HG03575 (cell line): ENCODE measurements around the gene CLN6.
"Not testable (repeated sequence)": the region's sequence is repeated elsewhere in the genome, so short reads cannot be mapped to it uniquely, and the experiment has no call there.

Experiments used
- ATAC-seq: cut with Tn5 transposase; IDR thresholded peaks from one replicate; pipeline ENCODE4 v1.9.1; 2021; ENCODE audit not compliant: unreplicated experiment, insufficient number of reproducible peaks, low FRiP score; ENCODE audit errors: extremely low read depth

The CLN6 gene

GRCh38 chr15:68225442-68225841 lies 4.1 kb downstream of the CLN6 start:
- not testable (repeated sequence) for ATAC-seq

GRCh38 chr15:68224546-68225250 lies 4.8 kb downstream of the CLN6 start:
- no peak for ATAC-seq

GRCh38 chr15:68224108-68224507 lies 5.4 kb downstream of the CLN6 start:
- no peak for ATAC-seq

- ATAC-seq, result no peak
Measured at GRCh38 chr15:68223171-68223570, 6.4 kb downstream of the CLN6 start.

- not testable (repeated sequence) for ATAC-seq
Measured at GRCh38 chr15:68222432-68222743, 7.1 kb downstream of the CLN6 start.

- not testable (repeated sequence) for ATAC-seq
Measured at GRCh38 chr15:68221530-68222431, 7.7 kb downstream of the CLN6 start.

GRCh38 chr15:68220967-68221366 lies 8.6 kb downstream of the CLN6 start:
- no peak for ATAC-seq

- ATAC-seq, result no peak
Measured at GRCh38 chr15:68220489-68220888, 9.0 kb downstream of the CLN6 start.

GRCh38 chr15:68218847-68219798 lies 10.4 kb downstream of the CLN6 start:
- ATAC-seq, result no peak

- no peak for ATAC-seq
Measured at GRCh38 chr15:68218331-68218730, 11.2 kb downstream of the CLN6 start.

- no peak for ATAC-seq
Measured at GRCh38 chr15:68217341-68217740, 12.2 kb downstream of the CLN6 start.

- no peak for ATAC-seq
Measured at GRCh38 chr15:68214838-68215254, 14.7 kb downstream of the CLN6 start.

GRCh38 chr15:68213991-68214837 lies 15.3 kb downstream of the CLN6 start:
- no peak for ATAC-seq

GRCh38 chr15:68213491-68213845 lies 16.1 kb downstream of the CLN6 start:
- not testable (repeated sequence) for ATAC-seq

GRCh38 chr15:68211656-68212320 lies 17.7 kb downstream of the CLN6 start:
- ATAC-seq, result no peak

- no peak for ATAC-seq
Measured at GRCh38 chr15:68210821-68211655, 18.5 kb downstream of the CLN6 start.

- no peak for ATAC-seq
Measured at GRCh38 chr15:68210409-68210756, 19.1 kb downstream of the CLN6 start.
